Esophagus mucosa (tissue), 1 donor: ENCODE results near the gene FGF11. TPM values are rescaled to one million over a fixed set of nuclear protein-coding genes. Genes with fewer than 3 reads are reported as not detected.

ENCODE experiments used
- ATAC-seq: fragments of 200-7000 bp; cut with Tn5 transposase; one replicate; pipeline ENCODE4 v1.9.1; 2020
- total RNA-seq: library from RNA; stranded (reverse); gene quantifications from one replicate; pipeline ENCODE4 v1.2.4, GENCODE V29; 2023
- donor health status: DM: yes; HTN: yes; CAD: no.

Gene FGF11
- total RNA-seq, 1 donor from 2014 or later = 8.6 TPM

- ATAC-seq = no peak
Observed at GRCh38 chr17:7431231-7431630, 8.1 kb upstream of the FGF11 start.

- ATAC-seq = no peak
Observed at GRCh38 chr17:7432296-7432695, 7.0 kb upstream of the FGF11 start.

GRCh38 chr17:7435676-7436555, 3.4 kb upstream of the FGF11 start:
- peak; percentile 32 for ATAC-seq

GRCh38 chr17:7436556-7437368, 2.5 kb upstream of the FGF11 start:
- ATAC-seq = peak; percentile 73

GRCh38 chr17:7437369-7437863, 1.9 kb upstream of the FGF11 start:
- ATAC-seq = no peak

- peak; percentile 3 for ATAC-seq
Observed at GRCh38 chr17:7437950-7438614, 1.2 kb upstream of the FGF11 start.

GRCh38 chr17:7438656-7439460, 454 bp upstream of the FGF11 start:
- no peak for ATAC-seq

- ATAC-seq = no peak
Observed at GRCh38 chr17:7440113-7440833, 961 bp downstream of the FGF11 start.

GRCh38 chr17:7440834-7441195, 1.5 kb downstream of the FGF11 start:
- no peak for ATAC-seq

- ATAC-seq = no peak
Observed at GRCh38 chr17:7441266-7441665, 2.0 kb downstream of the FGF11 start.

- ATAC-seq = no peak
Observed at GRCh38 chr17:7442142-7442541, 2.8 kb downstream of the FGF11 start.

- peak; percentile 41 for ATAC-seq
Observed at GRCh38 chr17:7443499-7444485, 4.5 kb downstream of the FGF11 start.

- ATAC-seq = peak; percentile 19
Observed at GRCh38 chr17:7444682-7445618, 5.6 kb downstream of the FGF11 start, which contains the start of gene CHRNB1. Gene CHRNB1 (plus strand): TSS chr17:7445061. CDS start chr17:7445128, 67 bp downstream.

GRCh38 chr17:7445619-7445968, 6.3 kb downstream of the FGF11 start:
- peak; percentile 30 for ATAC-seq

- no peak for ATAC-seq
Observed at GRCh38 chr17:7448461-7448860, 9.1 kb downstream of the FGF11 start.

- ATAC-seq = no peak
Observed at GRCh38 chr17:7459961-7460545, 20.7 kb downstream of the FGF11 start.

- peak; percentile 36 for ATAC-seq
Observed at GRCh38 chr17:7460850-7461660, 21.7 kb downstream of the FGF11 start.
